ENCODE data around the gene CYP26A1. TPM values are rescaled to one million over a fixed set of nuclear protein-coding genes. Genes with fewer than 3 reads are reported as not detected.
"Not testable (repeated sequence)": the region's sequence is repeated elsewhere in the genome, so short reads cannot be mapped to it uniquely, and the experiment has no call there.

Gene CYP26A1
- polyA plus RNA-seq, 3 donors, result 0.11 TPM; not detected in 2

DNA sequence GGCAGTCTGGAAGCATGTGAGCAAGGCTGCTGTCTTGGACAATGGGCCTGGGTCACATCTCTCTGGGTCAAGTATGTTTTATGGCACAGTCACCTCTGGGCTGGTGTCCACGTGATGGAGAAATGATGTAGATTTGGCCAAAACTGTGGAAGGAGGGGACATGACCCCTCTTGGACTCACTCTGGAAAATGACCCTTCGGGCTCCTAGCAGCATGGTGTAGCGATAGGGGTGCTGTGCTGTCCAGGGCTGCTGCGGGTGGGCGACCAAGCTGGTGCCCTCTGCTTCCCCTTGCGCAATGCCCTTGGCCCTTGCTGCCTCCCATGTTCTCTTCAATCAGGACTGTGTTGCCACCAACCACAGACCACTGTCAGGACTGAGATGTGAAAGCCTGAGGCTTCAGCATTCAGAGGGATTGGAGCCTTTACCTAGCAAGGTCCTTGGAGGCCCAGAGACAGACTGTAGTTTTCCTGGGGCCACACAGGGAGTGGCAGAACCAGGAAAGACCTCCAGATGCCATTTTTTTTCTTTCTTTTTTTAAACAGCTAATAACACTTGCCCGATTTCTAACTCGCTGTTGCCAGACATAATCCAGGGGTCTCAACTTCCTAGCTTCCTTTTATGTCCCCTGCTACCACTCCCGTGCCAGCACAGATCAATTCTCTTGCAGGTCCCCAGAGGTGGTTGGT is 6.1 kb downstream of the CYP26A1 start:
- DNase-seq (ENCODE audit: low read depth in 3 of 3, low spot score in 2 of 3), result no peak

DNA sequence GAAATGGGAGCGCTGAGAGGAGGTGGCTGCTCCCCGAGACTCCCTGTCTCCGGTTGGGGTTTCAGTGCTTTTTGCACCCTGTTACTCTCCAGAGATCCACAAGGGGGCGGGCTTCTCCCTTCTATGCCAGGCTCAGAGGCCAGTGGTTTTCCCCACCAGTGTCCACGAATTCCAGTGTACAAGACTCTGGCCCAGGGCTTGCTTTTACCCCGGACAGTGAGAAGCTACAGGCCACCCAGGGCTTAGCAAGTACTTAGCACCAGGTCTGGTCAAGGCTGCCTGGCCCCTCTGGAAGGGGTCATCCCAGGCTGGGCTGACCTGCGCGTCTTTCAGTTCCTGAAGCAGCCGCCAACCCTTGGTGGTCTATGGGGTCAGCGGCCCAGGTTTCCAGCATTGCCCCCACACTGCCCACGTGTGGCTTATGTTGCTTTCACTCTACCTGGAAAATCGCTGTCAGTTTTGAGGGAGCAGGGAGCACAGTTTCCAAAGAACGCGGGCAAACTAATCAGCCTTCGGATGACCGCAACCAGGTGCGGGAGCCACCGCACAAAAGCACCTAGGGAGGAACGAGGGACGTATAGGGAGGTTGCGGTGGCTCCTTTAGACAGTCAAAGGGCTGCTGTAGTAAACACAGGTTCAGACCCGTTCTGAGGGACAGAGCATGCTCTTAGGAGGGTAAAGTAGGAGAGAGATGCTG is 6.8 kb downstream of the CYP26A1 start:
- DNase-seq (ENCODE audit: low read depth in 3 of 3, low spot score in 2 of 3), result no peak

DNA sequence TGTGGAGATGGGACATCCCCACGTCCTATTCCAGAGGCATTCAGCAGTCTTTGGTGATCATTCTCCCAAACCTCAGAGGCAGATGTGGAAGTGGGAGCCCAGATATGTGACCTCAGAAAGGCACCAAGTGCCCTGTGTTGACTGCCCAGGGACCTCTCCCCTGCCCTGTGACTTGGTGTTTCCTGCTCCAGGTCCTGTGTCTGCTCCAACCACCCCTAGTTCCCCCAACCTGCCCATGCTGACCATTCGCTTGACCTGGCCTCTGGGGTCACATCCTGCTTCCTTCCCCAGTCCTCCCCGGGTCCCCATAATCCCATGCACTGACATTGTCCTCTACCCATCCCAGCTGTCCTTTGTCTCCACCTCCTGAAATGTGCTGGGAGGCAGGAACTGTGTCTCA is 7.6 kb downstream of the CYP26A1 start:
- no peak for DNase-seq (ENCODE audit: low read depth in 3 of 3, low spot score in 2 of 3)

GRCh38 chr10:93081834-93082233 is 8.1 kb downstream of the CYP26A1 start:
- DNase-seq (ENCODE audit: low read depth in 3 of 3, low spot score in 2 of 3), result no peak

- no peak for DNase-seq (ENCODE audit: low read depth in 3 of 3, low spot score in 2 of 3)
Measured at GRCh38 chr10:93083743-93084539, 10.2 kb downstream of the CYP26A1 start.

- no peak for DNase-seq (ENCODE audit: low read depth in 3 of 3, low spot score in 2 of 3)
Measured at GRCh38 chr10:93085272-93085859, 11.7 kb downstream of the CYP26A1 start.

GRCh38 chr10:93086289-93086688 is 12.6 kb downstream of the CYP26A1 start:
- no peak for DNase-seq (ENCODE audit: low read depth in 3 of 3, low spot score in 2 of 3)

DNA sequence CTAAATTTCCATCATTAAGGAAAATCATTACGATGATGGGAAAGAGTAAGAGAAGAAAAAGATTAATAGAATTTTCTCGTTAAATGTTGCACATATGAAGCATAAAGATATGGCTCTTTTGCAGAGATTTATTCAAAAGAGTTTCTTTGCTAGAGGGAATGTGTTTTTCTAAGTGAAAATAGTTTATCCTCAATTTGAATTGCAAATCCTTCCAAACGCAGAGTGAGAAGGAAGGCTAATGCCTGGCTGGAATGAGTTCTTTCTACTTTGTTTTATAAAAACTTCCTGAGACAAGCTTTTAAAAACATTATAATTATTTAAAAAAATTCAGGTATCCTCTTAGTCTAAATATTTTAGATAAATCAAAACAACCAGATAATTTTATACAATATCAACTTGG is 14.2 kb downstream of the CYP26A1 start:
- no peak for DNase-seq (ENCODE audit: low read depth in 3 of 3, low spot score in 2 of 3)

DNA sequence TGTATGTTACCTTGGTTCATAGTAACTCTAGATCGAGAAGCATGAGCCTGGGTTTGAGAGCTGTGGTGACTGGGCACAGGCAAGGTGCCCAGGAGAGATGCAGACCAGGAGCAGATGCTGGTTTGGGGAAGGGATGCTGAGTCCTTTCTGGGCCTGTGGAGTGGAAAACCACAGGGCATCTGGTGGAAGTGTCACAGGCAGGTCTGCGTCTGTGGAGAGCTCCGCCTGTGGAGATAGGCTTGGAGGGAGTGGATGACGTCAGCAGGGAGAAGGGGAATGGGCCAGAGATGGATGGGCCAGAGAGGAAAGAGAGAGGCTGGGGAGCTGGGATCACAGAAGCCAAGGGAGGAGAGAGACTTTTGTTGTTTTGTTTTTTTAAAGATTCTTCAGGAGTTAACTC is 14.8 kb downstream of the CYP26A1 start:
- no peak for DNase-seq (ENCODE audit: low read depth in 3 of 3, low spot score in 2 of 3)

DNA sequence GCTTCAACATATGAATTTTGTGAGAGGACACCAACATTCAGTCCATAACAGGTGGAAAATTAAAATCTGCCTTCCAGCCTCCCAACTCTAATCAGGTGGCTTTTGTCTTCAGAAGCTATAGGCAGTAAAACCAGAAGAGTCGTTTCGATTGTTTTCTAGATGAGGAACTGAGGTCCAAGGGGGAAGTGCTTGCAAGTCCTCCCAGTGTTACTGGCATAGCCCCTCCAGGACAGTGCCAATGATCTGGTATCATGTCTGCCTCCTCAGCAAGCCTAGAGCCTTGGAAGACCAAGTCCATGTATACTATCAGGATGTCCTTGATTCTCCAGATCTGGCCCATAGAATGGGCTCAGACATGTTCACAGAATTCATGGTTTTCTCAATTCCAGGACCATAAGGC is 16.9 kb downstream of the CYP26A1 start:
- DNase-seq (ENCODE audit: low read depth in 3 of 3, low spot score in 2 of 3), result no peak

DNA sequence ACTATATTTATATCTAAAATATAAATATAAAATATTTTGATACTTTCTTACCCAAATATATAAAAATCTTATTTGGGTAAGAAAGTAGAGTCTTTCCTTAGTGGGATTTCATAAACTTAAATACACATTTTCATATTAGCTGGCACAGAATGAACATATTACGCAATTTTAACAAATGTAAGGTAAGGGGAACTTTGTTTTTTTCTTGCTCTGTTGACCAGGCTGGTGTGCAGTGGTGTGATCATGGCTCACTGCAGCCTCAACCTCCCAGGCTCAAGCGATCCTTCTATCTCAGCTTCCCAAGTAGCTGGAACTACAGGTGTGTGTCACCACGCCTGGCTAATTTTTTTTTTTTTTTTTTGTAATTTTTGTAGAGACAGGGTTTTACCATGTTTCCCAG is 18.3 kb downstream of the CYP26A1 start:
- no peak for DNase-seq (ENCODE audit: low read depth in 3 of 3, low spot score in 2 of 3)

GRCh38 chr10:93095225-93095624 is 21.5 kb downstream of the CYP26A1 start:
- no peak for DNase-seq (ENCODE audit: low read depth in 3 of 3, low spot score in 2 of 3)

DNA sequence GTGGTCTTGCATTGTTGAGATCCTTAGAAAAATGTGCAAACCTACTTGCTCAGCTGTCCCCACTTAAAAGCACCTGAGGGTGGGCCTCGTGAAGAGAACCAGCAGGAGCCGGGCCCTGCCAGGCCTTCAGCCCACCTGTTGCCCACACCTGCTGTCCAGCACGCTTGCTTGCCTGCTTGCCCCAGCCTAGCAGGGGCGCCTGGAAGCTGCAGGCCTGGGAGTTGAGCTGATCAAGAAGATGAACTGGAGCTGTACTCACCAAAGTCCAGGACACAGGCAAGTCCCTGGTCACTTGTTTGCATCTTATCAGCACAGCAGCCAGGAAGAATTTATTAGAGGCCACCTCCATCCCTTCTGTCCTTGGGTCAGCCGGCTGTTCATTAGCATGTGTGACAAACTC is 23.2 kb downstream of the CYP26A1 start:
- DNase-seq (ENCODE audit: low read depth in 3 of 3, low spot score in 2 of 3), result no peak

DNA sequence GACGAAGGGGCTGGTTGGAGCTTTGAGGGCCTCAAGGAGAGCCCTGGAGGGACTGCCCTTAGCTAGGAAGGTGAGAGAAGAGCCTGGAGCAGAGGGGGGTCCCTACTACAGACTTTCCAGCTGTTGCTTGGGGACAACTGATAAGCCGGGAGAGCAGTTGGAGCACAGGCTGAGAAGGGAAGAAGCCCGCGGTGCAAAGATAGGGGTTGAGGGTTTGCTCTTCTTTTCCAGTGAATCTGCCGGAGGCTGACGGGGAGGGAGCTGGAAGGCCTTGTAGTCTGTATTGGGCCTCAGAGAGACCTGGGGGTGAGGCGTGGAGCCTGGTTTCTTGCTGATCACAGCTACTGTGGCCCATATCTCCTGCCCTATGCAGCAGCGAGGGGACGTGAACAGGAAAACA is 23.7 kb downstream of the CYP26A1 start:
- no peak for DNase-seq (ENCODE audit: low read depth in 3 of 3, low spot score in 2 of 3)

DNA sequence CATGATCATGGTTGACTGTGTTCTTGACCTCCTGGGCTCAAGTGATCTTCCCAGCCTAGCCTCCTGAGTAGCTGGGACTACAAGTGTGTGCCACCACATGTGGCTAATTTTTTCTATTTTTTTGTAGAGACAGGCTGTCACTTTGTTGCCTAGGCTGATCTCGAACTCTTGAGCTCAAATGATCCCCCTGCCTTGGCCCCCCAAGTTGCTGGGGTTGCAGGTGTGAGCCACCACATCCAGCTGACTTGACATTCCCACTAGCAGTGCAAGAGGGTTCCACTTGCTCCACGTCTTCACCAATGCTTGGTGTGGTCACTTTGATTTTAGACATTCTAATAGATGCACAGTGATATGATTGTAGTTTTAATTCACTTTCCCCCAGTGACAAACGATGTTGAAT is 25.1 kb downstream of the CYP26A1 start:
- no peak for DNase-seq (ENCODE audit: low read depth in 3 of 3, low spot score in 2 of 3)

DNA sequence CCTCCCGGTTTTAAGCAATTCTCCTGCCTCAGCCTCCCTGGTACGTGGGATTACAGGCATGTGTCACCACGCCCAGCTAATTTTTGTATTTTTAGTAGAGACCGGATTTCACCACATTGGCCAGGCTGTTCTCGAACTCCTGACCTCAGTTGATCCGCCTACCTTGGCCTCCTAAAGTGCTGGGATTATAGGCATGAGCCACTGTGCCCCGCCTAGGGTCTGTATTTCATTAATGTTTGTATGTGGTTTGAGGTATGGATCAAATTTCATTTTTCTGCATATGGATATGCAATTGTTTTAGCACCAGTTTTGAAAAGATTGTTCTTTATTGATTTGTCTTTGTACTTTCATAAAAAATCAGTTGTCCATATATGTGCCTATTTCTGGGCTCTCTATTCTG is 26.0 kb downstream of the CYP26A1 start:
- DNase-seq (ENCODE audit: low read depth in 3 of 3, low spot score in 2 of 3), result no peak

GRCh38 chr10:93101148-93101547 is 27.5 kb downstream of the CYP26A1 start:
- not testable (repeated sequence) for DNase-seq (ENCODE audit: low read depth in 3 of 3, low spot score in 2 of 3)

GRCh38 chr10:93103953-93104352 is 30.3 kb downstream of the CYP26A1 start:
- DNase-seq (ENCODE audit: low read depth in 3 of 3, low spot score in 2 of 3), result no peak

GRCh38 chr10:93106631-93107072 is 33.0 kb downstream of the CYP26A1 start:
- DNase-seq (ENCODE audit: low read depth in 3 of 3, low spot score in 2 of 3), result no peak

GRCh38 chr10:93110472-93111146 is 36.9 kb downstream of the CYP26A1 start:
- DNase-seq (ENCODE audit: low read depth in 3 of 3, low spot score in 2 of 3), result no peak

DNA sequence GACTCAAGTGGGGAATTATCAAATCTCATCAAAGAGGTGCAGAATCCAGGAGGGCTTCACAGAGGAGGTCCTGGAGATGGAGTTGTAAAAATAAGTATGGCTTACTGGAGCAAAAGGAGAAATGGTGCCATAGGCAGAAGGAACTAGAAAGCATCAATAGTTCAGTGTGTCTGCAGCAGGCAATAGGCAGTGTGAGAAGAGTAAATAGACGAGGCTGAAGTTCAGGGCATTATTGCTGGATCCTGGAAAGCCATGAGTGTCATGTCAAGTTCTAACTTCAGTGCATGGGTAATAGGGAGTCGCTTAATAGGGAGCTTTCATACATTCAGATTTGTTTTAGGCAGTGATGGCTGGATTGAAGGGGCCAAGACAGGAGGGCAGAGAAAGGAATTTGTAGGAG is 39.3 kb downstream of the CYP26A1 start:
- DNase-seq (ENCODE audit: low read depth in 3 of 3, low spot score in 2 of 3), result no peak

Measured in right renal cortex interstitium (tissue), 3 donors.